ENCODE measurements around the gene GNG12. TPM values are rescaled to one million over a fixed set of nuclear protein-coding genes. Genes with fewer than 3 reads are reported as not detected.

Gene GNG12
- total RNA-seq, 1 donor: 201 TPM

- no peak overlapping the region for H3K4me3 ChIP-seq (ENCODE audit: low read depth, low read length)
- no peak for TF ChIP-seq CTCF (IDR thresholded peaks at IDR 0.05; ENCODE audit: insufficient read depth, low read depth, low read length)
- no peak for DNase-seq (ENCODE audit: low read depth)
These were observed 83.9 kb downstream of the GNG12 start for GRCh38 chr1:67749263-67749843.

DNA sequence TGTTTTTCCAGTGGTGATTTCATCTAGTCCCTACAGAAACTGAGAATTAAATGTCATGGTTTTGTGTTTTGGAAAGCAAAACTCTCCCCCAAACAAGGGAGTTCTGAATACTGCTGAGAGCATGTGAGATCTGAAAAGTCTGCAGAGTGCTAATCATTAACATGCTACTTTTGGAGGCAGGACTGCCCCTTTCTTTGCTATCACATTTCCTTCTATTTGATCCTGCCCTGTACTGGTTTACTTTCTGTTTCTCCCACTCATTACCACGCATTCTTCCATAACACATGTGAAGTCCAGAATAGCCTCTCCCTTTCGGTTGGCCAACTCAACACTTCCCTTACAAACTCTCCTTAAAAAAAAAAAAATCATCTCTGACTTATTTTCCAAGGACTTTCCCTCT lies 84.6 kb downstream of the GNG12 start:
- peak; percentile 86 for DNase-seq (ENCODE audit: low read depth)
- TF ChIP-seq CTCF (IDR thresholded peaks at IDR 0.05; ENCODE audit: insufficient read depth, low read depth, low read length): no peak
- H3K4me3 ChIP-seq (ENCODE audit: low read depth, low read length): peak overlapping the region; percentile 17

DNA sequence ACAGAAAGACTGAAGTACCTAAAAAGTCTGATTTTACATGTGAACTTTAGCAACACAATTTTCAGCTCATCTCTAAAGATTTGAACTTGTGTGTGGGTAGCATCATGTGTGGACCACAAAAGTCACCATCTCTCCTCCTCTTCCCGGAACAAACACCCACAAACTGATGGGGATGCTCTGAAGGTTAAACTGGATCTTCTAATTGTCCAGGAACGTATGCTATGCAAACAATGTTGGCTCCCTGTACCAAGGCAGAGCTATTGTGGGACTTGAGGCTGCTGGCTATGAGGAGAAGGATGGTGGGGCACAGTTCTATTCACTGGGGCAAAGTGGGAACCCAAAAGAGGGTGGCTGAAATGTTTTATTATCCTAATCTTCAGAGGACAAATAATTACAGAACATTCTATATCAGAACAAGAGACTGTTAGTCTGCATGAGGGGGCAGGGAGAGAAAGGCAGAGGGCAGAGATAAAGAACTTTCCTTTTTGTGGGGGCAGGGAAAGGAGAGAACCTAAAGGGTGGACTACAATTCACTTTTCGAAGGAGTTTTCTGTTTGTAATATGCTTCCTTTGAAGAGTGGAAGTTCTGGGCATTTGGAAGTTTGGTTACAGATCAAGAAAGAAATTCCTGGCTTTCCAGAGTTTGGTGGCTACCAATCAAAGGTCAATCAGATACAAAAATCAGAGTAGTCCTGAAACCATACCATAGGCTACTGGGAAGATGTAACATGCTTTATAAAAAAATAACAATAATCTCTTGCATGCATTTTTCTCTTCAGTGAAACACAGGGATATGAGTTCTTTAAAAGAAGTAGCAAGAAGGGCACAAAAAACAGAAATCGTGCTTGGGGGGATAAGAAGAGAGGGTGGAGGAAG lies 85.4 kb downstream of the GNG12 start:
- DNase-seq (ENCODE audit: low read depth): peak; percentile 35
- peak overlapping the region; percentile 17 for H3K4me3 ChIP-seq (ENCODE audit: low read depth, low read length)
- TF ChIP-seq CTCF (IDR thresholded peaks at IDR 0.05; ENCODE audit: insufficient read depth, low read depth, low read length): no peak

GRCh38 chr1:67745875-67746698 lies 87.2 kb downstream of the GNG12 start:
- TF ChIP-seq CTCF (IDR thresholded peaks at IDR 0.05; ENCODE audit: insufficient read depth, low read depth, low read length): no peak
- no peak overlapping the region for H3K4me3 ChIP-seq (ENCODE audit: low read depth, low read length)
- DNase-seq (ENCODE audit: low read depth): no peak

GRCh38 chr1:67743072-67743725 lies 90.1 kb downstream of the GNG12 start:
- TF ChIP-seq CTCF (IDR thresholded peaks at IDR 0.05; ENCODE audit: insufficient read depth, low read depth, low read length): no peak
- DNase-seq (ENCODE audit: low read depth): no peak
- H3K4me3 ChIP-seq (ENCODE audit: low read depth, low read length): no peak overlapping the region

DNA sequence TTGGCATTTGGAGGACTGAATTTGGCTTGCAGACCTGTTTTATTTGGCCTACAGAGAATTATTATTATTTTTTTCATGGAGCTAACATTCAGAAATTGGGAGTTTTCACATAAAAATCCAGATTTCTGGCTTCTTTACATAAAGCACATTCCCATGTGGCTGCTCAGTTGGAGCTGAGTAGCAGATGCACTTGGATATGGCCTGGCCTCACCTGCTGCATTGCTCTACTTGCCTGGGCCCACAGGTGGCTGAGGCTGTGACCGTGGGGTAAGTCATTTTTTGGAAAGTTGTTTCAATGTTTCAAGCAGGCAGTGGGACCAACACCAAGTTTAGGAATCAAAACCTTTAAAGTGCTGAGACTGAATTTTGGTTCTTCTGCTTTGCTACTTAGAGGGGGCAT lies 91.5 kb downstream of the GNG12 start:
- DNase-seq (ENCODE audit: low read depth): no peak
- TF ChIP-seq CTCF (IDR thresholded peaks at IDR 0.05; ENCODE audit: insufficient read depth, low read depth, low read length): no peak

More for the DNA sequence above, 91.5 kb downstream of the GNG12 start:
- no peak overlapping the region for H3K4me3 ChIP-seq (ENCODE audit: low read depth, low read length)

All from fibroblast of villous mesenchyme (primary cell).